GM18505 (cell line): ENCODE data around the gene NTSR2.

Source experiments
- ATAC-seq: cut with Tn5 transposase; IDR thresholded peaks from one replicate; pipeline ENCODE4 v1.9.1; 2021; ENCODE audit not compliant: unreplicated experiment
- POLR2A ChIP-seq: IDR thresholded peaks from 4 replicates; pipeline ENCODE4 v1.6.1; 2011; ENCODE audit warnings: borderline replicate concordance; ENCODE audit not compliant: insufficient read depth, insufficient read length; ENCODE audit errors: extremely low read depth

The NTSR2 gene

DNA sequence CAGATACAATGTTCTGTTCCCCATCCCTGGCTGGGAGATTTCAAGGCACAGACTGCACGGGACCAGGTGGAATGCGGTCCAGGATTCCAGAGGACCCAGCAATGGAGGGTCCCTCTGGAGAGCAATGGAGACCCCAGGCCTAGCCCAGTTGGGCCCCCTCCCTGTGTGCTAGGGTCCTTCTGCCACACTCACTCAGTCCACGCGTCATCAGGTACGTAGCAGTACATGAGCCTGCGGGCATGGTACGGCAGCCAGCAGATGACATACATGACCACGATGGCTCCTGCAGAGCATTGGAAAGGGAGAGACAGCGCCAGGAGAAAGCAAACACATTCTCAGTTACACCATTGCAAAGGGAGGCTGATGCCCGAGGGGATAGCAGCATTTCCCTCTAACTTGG is 10.1 kb downstream of the NTSR2 start:
- no peak for TF ChIP-seq POLR2A
- no peak for ATAC-seq

DNA sequence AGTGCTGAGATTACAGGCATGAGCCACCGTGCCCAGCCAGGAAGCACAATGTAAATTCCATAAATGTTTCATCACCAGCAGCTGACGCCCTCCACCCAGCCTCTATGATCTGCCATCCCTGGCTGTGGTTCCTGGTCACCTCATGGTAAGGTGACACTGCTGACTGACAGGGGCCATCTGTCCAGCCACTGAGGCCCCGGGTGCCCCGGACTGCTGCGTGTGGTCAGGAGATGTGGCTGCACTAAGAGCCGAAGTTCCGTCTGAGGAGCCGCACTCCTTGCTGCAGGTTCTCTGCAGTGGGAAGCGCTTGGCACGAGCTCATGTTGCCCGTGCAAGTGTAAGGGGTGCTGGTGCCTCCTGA is 10.9 kb downstream of the NTSR2 start:
- ATAC-seq, result no peak
- TF ChIP-seq POLR2A, result no peak

DNA sequence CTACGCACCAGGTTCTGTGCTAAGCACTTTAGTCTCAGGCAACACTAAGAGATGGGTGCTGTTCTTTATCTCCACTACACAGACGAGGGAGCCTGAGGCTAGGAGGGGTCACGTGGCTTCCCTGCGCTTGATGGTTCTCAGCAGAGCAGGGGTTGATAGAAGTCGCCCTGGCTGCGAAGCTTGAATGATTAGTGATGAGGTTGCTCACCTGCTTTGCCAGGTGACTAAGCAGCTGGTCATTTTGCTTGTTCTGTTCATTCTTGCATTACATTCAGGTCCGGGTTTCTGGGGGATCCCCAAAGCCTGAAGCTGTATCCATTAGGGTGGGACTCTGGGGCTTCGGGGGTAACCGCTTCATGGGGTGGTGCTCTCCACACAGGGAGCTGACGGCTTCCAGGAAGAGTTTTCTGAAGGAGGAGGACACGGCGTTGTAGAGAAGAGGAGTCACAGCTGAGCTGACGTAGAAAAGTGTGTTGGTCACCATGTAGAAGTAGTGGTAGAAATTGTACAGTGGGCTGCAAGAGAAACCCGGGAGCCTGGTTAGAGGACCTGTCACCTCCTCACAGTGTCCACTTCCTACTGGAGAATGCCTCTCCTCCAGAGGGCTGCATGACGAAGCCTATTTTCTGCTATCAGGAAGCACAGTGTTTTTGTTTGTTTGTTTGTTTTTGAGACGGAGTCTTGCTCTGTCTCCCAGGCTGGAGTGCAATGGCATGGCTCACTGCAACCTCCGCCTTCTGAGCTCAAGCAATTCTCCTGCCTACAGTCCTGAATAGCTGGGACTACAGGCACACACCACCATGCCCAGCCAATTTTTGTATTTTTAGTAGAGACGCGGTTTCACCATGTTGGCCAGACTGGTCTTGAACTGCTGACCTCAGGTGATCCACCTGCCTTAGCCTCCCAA is 11.5 kb downstream of the NTSR2 start:
- ATAC-seq, result no peak
- TF ChIP-seq POLR2A, result no peak

DNA sequence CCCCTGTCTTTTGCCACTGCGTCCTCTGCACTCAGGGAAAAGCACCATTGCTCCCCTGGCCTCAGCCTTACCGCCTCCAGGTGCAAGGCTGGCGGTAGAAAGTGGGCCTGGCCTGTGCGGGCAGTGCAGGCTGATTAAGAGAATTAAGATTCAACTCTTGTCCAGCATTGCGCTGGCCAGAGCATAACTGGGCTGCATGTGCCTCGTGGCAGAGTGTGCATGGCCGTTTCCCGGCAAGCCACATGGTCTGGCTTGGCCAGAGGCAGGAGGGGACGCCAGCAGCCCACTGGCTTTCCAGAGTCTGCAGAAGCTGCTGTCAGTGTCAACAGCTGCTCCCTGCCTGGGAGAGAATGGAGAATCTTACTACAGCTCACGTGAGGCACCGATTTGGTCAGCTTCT is 12.3 kb downstream of the NTSR2 start:
- no peak for ATAC-seq
- TF ChIP-seq POLR2A, result no peak

DNA sequence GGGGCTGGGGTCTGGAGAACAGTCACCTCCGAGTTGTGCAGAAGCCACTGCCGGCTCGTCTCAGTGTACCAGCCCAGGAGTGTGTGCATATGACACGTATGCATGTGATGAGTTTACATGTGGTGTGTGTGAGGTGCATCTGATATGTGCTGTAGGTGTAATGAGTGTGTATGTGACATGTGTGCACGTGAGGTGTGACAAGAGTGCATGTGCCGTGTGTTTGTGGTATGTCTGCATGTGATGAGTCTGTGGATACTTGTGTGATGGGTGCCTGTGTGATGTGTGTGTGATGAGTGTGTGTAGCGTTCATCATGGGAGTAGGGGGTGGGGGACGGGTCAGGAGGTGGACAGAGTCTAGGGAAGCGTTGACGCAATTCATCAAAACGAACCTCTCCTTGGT is 12.8 kb downstream of the NTSR2 start:
- no peak for TF ChIP-seq POLR2A
- no peak for ATAC-seq

DNA sequence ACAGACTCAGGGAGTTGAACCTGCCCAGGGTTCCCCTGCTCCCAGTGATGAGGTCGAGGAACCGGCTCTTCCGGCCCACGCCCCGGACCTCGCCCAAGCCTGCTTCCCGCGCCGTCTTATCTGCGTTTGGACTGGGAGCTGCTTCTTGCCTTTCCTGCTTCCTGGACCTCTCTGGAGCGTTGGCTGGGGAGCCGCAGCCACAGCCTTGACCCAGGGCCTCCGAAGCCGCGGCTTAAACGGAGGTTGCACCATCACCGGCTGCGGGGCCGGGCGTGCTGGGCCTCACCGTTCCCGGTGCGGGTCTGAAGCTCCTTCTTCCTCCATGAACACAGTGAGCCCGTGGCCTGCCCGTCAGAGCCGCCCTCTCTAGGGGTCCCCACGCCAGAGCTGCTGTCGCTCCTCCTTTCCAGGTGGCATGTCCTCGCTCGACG is 13.3 kb downstream of the NTSR2 start:
- ATAC-seq, result no peak
- no peak for TF ChIP-seq POLR2A

DNA sequence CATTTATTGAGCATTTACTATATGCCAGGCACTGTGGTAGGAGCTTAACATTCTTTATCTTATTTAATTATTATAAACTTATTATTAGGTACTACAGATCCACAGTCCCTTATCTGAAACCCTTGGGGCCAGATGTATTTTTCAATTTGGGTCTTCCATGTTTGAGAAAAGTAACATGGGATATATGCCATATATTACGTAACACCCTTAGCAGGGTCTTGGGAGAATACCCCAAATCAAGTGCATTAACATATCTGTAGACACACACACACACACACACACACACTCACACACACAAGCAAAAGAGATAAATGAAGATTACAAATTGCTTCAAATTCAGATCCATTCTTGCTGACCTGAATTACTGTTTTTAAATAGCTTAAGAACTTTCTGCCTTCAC is 13.7 kb downstream of the NTSR2 start:
- ATAC-seq, result no peak
- no peak for TF ChIP-seq POLR2A

DNA sequence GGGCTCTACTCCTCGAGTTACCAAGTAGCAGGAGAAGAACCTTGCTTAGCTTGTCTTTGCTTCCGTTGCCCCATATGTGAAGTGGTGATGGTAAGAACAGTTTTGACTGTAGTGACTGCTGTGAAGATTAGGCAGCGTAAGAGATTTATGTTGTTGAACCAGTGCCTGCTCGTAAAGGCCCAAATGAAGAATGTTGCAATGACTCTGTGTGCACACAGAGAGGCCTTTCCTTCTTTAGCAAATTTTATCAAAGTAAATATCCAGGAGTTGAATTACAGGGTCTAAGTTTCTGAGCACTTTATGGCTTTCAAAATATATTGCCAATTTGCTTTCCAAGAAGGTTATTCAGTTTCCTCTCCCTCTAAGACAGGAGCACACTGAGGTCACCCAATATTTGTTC is 14.5 kb downstream of the NTSR2 start:
- TF ChIP-seq POLR2A, result no peak
- ATAC-seq, result no peak

DNA sequence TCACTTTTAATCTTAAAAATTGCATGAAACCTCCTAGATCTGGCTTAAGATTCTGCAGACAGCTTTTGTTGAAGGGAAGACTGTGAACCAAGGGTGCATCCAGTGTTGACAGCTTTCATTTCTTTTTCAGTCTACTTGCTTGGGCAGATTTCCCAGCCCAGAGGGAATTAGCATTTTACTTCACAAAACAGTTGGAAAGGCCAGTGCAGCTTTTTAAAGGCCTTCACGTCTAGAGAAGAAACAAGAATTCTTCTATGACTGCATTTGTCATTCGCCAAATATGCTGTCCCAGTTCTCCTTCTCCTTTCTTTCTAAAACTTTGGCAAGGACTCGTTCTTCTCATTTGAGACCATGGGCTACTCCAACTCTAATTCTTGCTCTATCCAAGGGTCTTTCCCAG is 17.4 kb downstream of the NTSR2 start:
- no peak for TF ChIP-seq POLR2A
- no peak for ATAC-seq

DNA sequence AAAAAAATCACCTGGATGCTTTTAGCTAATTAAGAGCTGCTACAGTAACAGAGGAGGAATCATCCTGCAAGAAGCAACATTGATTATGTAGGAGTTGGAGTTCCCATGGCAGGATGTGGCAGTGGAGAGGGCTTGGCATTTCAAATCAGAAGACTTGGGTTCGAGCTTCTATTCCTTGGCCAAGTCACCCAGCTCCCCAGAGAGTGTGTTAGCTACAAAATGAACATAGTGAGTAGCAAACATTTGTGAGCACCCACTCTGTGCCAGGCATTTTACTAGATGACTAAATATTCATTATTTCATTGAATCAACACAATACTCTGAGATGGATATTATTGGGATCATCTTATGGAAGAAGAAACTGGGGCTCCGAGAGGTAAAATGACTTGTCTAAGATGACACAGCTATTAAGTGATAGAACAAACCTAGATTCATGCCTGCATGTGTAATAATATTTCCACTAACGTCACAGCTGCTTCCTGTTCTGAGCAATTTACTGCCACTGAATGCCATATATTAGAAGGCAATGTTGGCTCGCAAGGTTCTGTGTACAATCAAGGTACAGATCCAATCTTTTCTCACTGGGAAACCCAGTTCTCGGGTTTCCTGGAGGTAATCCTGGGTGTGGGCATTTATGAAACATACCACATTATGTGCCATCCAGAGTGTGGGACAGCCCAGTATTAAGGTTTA is 18.0 kb downstream of the NTSR2 start:
- ATAC-seq, result no peak
- TF ChIP-seq POLR2A, result no peak

DNA sequence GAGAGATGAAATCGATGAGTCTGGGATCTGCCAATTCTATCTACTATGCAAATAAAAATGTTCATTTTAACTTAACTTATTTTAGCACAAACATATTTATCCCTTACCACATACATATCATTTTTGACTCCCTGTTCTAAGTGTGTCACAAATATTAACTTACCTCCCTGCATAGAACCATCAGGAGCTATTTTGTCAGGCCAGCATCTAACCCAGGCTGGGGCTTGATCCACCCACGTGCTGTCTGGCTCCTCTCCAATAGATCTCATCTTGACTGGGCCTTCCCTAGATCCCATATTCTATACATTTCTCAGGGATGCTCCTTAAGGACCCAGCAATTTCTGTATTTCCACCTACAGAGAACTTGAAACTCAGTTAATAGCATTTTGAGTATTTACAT is 20.9 kb downstream of the NTSR2 start:
- ATAC-seq, result no peak
- no peak for TF ChIP-seq POLR2A

DNA sequence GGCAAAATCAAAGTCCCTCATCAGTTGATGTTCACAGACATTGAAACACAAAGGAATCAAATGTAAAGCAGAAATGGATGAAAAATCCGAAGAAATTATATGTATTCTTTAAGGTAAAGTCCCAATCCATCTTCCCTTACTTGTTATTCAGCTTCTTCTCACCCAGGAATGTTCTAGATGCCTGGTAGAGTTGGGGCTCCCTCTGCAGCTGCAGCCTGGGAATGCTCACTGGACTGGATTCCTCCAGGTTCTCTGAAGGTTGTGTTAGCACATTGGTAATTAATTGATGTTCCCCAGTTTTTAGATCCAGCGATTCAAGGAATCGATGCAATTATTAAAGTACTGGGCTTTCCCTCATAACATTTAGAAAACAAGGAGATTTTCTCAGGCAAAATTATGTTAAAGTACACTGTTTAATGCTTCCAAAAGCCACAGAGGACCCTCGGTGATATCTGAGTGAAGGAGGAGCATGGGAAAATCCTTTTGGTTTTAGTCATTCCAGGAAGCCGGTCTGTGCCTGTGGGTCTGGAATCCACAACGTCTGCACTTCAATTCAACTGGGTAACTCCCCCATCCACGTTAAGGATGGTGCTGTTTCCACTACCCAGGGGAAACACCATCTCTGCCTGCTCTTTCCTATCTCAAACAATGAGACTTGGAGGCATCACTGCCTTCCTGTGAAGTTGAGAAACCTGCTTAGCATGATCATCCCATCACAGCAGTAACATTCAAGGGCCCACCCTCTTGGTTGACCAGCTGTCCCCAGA is 22.0 kb downstream of the NTSR2 start:
- no peak for ATAC-seq
- TF ChIP-seq POLR2A, result no peak

DNA sequence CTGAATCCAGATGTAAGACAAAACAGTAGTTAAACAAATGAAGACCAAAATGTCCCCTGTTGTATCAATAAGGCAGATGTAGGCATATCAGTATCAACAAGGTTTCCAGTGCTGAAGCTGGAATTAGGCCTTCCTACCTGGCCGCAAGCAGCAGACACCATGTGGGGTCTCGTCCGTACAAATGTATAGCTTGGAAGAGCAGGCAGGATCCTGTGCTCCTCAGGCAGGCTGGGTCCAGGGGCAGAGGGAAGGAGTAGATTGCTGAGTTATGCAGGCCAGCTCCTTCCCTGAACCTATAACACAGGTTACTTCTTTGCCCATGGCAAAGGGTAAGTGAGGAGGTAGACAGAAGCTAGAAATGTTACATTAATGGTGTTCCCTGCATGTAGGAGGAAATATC is 23.5 kb downstream of the NTSR2 start:
- no peak for TF ChIP-seq POLR2A
- ATAC-seq, result no peak
